ENCODE data around the gene FDXR.
"Not testable (repeated sequence)": the region's sequence is repeated elsewhere in the genome, so short reads cannot be mapped to it uniquely, and the experiment has no call there.

Gene FDXR

DNA sequence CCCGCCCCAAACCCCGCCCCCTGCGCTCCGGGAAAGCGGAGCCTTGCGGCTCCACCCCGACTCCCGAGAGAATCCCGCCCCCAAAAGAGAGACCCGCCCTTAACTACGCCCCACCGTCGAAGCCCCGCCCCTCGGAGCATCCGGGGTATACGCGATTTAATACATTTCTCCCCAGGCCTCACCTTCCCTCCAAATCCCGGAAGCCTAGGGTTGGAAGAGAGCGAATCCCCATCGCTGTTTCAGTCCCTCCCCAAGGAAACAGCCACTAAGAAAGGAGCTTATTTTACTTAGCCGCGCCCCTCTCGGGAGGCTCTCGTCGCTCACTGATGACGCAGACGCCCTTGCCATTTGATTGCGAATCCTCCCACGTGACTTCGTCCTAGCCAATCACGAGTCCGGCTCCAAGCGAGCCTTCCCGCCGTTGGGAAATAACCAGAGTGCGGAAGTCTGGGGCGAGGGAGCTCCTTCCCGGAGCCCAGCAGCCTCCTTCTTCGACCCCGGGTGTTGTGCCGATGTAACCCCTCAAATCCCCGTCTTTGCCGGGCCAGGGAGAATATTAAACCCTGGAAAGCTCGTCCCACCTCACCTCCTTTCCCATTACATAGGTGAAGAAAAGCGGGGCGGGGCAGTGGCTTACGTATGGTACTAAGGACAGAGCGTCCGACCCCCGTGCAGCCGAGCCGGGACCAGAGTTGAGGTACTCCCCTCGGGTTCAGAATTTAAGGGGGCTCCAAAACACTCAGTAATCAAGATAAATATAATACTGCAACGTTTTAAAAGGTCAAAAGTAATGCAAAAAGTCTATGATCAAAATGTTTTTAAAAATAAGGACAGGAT, 461 bp upstream of the FDXR start:
- peak; percentile 98 to 99 for DNase-seq (ENCODE audit: low read depth in 2 of 2)

DNA sequence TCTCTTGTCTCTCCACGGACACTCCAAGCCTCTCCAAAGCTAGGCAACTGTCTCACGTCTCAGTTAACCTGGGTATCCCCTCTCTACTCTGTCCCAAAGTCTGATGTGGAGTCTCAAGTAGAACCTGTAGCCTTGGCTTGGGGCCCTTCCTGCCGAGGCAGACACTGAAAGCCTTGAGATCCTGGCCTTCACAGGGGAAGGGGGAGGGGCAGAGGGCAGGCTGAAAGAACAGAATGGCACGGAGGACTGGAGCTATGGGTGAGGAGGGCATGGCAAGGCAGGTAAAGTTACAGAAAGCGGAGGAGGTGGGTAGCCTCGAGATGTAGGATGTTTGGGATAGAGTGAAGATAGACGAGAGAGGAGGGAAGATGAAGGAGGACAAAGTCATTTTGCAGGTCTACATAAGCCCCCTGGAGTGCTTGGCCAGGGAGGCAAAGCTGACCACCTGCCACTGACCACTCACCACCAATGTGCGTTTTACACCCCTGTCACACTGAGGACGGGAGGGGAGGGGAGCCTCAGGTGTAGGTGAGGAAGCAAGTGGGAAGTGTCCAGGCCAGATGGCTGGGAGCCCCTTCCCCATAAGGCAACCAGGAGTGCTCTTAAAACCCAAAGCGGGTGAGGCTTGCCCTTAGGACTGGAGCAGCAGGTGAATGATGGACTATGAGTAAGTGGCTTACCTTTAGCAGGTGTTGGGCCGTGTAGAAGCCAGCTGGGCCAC, 1.3 kb downstream of the FDXR start:
- no peak for DNase-seq (ENCODE audit: low read depth in 2 of 2)

DNA sequence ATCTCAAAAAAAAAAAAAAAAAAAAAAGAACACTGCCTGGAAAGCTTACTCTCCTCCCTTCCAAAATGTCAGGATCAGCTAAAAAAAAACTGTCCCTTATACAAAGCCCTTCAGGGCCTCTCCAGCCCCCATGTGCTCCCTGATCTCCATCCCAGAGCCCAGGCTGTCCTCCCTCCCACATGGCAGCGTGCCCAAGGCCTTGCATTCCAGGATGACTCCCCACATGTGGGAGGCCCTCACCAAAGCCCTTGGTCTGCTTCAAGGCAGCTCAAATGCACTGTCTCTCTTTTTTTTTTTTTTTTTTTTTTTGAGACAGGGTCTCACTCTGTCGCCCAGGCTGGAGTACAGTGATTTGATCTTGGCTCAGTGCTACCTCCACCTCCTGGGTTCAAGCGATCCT, 2.3 kb downstream of the FDXR start:
- DNase-seq (ENCODE audit: low read depth in 2 of 2) = no peak

- not testable (repeated sequence) for DNase-seq (ENCODE audit: low read depth in 2 of 2)
These were observed 2.8 kb downstream of the FDXR start for GRCh38 chr17:74870028-74870427.

DNA sequence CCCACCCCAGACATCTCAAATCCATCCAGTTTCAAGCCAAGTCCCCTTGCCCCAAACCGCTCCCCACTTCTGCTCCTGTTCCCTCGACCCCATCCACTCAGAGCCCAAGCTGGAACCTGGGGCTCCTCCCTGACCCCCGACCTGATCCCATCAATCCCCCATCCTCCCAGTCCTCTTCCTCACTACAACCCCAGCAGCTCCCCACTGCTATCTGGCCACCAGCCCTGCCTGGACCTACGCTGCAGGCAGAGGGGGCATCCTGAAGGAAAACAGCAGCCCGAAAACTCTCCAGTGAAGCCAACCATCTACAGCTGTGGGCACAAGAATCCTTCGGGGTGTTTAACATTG, 3.9 kb downstream of the FDXR start:
- DNase-seq (ENCODE audit: low read depth in 2 of 2) = no peak

DNA sequence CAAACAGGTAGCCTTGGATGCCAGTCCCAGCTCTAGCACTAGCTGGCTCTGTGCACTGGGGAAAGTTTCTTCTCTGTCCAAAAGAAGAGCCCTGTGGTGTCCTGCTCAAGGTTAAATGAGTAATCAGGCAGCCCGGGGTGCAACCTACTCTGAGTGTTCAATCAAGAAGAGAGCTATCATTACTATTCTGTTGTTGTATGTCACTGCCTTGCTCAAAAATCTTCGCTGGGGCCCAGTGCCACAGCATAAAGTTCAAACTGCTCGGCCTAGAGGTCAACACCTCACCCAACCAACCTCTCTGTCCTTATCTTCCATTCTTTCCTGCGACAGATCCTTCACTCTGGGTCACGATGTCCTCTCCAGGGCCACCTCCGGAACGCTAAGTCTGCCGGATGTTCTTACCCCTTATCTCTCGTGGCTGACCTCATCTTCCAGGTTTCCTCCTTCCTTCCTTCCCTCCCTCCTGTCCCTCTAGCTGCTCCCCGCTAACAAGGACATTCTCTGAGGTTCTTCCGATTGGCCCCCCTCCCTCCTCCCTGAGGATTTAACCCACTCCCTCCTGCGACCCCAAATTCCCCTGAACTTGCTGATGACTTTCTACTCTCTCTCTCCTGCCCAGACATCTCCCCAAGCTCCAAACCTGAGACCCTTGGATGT, 4.4 kb downstream of the FDXR start:
- DNase-seq (ENCODE audit: low read depth in 2 of 2) = no peak

- DNase-seq (ENCODE audit: low read depth in 2 of 2) = no peak
These were observed 6.5 kb downstream of the FDXR start for GRCh38 chr17:74866198-74866835.

DNA sequence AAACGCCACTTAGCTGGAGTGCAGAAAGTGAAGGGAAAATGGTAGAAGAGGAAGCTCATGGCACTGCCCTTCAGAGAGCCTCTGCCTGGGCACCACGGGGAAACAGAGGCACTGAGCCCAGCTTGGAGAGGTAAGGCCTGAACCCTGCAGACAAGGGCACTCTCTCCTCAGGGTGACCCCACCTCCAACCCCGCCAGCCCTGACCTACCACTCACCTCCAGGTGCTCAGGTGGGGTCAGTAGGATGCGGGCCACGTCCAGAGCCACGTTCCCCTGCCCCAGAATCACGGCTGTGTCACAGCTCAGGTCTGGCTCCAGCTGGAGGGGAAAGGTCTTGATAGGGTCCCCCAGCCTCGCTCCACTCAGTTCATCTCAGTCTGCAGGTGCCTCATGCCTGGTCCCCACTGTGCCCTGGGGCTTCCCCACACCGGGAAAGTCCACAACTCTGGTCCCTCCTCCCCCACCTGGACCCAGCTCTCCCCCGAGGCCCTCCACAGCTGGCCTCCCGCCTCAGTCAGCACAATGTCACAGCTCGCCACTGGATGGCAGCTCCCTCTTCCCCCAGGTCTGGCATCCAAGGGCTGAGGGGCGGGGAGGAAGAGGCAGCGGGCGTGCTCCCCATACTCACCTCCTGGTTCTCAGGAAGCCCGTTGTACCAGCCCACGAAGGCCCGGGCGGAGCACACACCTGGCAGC, 7.1 kb downstream of the FDXR start:
- no peak for DNase-seq (ENCODE audit: low read depth in 2 of 2)

DNA sequence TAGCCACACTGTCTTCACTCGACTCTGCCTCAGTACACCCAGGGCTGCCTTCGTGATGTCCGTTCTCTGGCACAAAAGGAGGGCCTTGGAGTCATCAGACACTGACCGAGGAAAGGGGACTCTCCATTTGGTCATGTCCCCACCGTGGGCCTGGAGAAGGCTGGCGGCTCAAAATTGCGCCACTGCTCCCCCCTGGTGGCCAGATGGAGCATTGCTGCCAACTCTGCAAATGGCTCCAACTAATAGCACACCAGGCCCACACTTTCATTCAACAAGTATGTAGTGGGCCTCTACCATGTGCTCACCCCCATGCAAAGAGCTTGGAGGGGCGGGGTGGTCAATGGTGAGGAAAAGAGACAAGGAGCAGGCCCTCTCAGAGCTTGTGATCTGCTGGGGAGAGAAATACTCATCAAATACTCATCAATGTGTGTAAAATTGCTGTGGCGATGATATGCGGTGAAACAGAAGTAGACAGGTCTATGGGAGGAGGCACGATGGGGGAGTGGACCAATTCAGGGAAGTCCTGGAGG, 7.9 kb downstream of the FDXR start:
- DNase-seq (ENCODE audit: low read depth in 2 of 2) = peak; percentile 42 to 62

GRCh38 chr17:74864297-74864865, 8.4 kb downstream of the FDXR start:
- DNase-seq (ENCODE audit: low read depth in 2 of 2) = no peak

GRCh38 chr17:74863420-74864296, 9.1 kb downstream of the FDXR start:
- DNase-seq (ENCODE audit: low read depth in 2 of 2) = no peak

DNA sequence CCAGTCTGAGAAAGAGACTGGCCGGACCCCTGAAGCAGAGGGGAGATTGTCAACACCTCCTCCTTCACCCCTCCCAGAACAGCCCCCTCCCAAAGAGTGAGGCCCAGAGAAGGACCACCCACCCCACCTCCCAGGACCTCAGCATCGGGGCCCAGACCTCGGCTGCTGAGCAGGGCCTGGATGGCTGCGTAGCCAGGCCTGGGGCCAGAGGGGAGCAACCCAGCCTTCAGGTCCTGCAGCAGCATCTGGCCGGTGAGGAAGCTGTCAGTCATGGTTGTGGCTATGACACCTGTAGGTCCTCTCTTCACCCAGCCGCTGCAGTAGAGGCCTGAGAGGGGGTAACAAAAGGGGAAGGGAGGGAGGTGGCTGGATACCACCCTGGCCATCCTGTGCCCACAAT, 9.9 kb downstream of the FDXR start:
- no peak for DNase-seq (ENCODE audit: low read depth in 2 of 2)

DNA sequence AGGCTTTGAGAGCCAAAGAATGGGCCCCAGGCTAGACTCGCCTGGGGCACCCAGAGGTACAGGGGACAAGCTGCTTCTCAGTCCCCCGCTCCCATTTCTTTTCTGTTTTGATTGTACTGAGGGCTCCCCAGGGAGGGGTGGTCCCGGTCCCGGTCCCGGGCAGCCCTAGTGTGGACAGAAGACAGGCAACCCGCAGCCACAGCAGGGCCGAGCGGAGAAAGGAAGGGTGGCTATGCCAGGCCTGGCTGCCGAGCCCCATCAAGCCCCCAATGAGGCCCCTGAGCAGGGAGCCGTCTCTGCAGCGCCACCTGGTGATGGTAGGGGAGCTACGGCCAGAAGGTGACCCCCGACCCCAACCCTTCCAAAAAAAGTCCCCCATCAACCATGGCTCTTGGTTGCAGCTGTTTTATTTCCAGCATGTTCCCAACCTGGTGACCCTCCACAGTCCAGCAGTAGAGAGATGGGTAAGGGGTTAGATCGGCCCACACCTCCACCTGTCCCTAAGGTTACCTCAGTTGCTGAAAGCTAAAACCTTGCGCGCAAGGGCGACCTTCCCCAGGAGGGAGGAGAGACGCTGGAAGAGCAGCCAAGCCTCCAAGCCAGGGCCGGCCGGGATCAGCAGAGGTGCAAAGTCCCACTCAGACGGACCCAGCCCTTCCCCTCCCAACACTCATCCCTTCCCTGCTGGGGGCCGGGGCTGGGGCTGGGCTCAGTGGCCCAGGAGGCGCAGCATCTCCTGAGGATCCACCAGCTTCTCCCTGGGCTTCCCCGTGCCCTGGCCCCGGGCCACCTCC, 10.5 kb downstream of the FDXR start:
- DNase-seq (ENCODE audit: low read depth in 2 of 2) = peak; percentile 40 to 62

DNA sequence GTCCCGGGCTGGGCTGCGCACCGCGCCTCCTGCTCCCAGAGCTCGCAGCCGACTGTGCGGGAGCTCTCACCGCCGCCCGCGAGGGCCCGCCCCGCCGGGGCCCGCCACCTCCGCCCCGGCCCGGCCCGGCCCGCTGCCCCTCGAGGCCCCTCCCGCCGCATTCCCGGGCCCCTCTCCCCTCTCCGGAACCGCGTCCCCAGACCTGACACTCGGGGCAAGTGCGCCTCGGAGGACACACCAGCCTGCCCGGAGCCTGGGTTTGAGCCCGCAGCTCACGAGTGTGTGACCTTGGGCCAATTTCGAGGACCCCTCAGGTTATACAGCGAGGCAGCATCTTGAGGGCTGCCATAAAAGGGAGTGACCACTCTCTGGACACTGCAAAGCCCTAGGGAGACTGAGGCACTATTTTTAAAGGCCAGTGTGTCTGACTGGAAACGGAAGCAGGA, 11.1 kb downstream of the FDXR start:
- no peak for DNase-seq (ENCODE audit: low read depth in 2 of 2)

GRCh38 chr17:74860872-74861661, 11.7 kb downstream of the FDXR start:
- DNase-seq (ENCODE audit: low read depth in 2 of 2) = no peak

DNA sequence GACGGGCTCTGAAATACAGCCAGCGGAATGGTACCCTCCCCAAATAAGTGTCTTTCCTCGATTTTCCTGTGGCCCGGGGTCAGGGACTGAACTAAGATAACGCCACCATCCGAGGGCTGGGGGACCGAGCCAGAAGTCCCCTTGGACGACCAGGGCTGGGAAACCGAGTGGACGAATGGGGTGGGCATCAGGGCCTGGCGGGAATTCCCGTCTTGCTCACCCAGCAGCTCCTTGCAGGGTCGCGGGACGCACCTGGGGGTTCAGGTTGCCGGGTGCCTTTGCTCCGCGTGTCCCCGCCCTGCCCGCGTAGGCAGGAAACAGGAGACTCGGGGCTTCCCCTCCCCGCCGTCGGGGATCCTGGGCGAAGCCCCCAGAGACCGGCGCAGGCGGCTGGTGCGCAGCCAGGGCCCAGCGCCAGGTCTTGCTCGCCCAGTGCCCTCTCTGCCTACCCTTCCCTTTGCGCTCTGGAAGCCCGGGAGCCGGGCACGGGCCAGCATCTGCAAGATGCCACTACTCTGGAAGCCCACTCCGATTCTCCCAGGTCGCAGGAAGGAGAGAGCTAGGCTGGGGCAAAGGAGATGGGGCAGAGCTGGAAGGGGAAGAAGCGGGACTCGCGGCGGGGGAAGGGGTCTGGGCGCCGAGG, 12.4 kb downstream of the FDXR start:
- DNase-seq (ENCODE audit: low read depth in 2 of 2) = no peak

DNA sequence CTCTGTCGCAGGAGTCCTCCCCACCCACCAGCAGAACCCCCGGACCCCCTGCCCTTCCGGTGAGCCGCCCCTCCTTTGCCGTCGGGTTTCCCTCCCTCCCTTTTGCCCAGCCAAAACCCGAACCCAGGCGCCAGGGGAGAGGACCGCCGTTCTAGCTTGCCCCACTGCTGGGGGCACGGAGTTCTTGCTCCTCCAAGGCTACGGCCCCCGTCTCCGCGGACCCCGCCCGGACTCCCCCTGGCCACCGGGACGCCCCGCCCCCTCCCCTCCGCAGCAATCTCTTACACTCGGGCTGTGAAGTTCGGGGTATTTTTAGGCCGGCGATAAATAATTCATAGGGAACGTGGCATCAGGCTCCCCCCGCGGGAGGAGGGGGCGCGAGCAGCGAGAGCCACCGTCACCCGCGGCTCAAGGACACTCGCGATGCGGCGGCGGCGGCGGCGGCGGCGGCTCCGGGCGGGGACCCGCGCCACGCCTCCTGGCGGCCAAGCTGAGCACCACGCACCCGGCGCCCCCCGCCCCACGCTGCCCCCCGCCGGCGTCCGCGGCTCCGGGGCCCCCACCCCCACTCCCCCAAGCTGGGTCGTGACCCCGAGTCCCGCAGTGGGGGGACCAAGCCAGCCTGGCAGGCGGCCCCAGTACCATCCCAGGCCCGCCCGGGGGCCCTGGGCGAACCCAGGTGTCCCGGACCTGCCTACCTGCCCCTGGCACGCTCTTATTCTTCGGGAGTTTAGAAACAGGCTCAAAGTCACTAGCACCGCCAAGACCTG, 13.2 kb downstream of the FDXR start, which contains the start of gene GRIN2C:
GRIN2C (minus strand) TSS at position 427 of the 770 bp plus-strand sequence. CDS start 4,793 bp downstream, outside the sequence.
- DNase-seq (ENCODE audit: low read depth in 2 of 2) = peak in 1 of 2 donors; percentile 17
